Globus pallidus (tissue), 1 donor: Measurements from ENCODE around the gene ALKAL2.
A peak's percentile ranks its signal among the peaks of the same experiment; 100 is the strongest.

Experiments used
- DNase-seq: peaks from one replicate; pipeline ENCODE4 v3.0.0-alpha.2; 2015; ENCODE audit warnings: low spot score

ALKAL2 gene

DNA sequence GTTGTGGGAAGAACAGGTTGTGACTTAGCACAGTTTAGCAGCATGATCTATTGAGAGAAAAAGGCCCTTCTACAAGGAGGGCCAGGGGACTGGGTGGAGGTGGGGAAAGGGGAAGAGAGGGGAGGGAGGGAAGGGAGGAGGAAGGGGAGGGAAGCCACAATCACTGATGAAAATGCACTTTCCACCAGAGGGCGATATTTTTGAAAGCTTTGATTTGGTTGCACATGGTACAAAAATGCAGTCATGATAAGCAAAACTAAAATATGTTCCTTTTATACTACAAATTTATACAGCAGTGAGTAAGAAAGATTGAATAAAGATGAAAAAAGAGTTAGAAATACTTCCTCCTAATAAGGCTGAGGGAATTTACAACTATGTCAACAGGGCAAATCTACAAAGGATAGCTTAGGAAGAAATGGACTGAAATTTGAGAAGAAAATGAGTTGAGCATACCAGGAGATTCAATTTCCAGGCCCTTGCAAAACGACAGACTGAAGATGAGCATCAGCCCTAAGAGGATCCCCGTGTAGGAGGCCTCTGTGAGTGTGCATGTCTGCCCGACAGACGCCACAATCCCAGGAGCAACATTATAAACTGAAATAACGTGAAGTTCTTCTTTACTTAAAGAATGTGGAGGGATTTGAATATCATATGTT lies 41.3 kb downstream of the ALKAL2 start:
- peak; percentile 71 for DNase-seq

GRCh38 chr2:244547-244946 lies 43.3 kb downstream of the ALKAL2 start:
- DNase-seq = no peak

DNA sequence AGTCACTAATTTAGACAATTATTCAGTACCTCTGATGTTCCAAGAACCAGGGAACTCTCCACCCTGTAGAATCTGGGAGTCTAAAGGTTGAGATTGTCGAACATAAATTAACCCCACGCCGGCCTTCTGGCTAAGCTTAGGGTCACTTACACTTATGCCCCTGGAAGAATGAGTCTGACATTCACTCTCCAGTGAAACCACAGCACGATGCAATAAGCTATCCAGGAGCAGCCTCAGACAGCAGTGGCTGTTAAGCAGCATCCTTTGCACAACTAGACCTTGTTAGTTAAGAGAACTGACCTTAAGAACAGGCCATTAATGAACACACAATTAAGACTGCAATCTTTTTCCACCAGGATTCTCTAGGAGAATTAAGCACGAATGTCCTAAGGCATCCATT lies 49.0 kb downstream of the ALKAL2 start:
- peak; percentile 60 for DNase-seq

DNA sequence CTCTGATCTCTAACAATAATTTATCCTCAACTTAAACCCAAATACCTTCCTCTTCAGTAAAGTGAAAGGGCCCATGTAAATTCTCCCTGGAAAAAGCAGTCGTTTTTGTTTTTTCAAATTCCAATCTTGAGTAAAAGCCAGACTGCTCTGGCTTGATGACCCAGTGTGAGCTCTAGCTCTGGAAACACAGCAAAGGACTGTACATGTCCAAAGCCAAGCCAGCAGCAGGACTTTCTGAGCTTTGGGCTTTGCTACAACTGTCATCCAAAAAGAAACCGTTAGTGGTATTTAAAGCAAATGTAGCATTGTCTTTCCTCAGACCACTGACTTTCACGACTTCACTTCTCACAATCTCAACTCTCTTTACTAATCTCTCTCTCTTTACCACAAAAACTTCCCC lies 49.5 kb downstream of the ALKAL2 start:
- peak; percentile 75 for DNase-seq

GRCh38 chr2:237878-238277 lies 50.0 kb downstream of the ALKAL2 start:
- peak; percentile 80 for DNase-seq

DNA sequence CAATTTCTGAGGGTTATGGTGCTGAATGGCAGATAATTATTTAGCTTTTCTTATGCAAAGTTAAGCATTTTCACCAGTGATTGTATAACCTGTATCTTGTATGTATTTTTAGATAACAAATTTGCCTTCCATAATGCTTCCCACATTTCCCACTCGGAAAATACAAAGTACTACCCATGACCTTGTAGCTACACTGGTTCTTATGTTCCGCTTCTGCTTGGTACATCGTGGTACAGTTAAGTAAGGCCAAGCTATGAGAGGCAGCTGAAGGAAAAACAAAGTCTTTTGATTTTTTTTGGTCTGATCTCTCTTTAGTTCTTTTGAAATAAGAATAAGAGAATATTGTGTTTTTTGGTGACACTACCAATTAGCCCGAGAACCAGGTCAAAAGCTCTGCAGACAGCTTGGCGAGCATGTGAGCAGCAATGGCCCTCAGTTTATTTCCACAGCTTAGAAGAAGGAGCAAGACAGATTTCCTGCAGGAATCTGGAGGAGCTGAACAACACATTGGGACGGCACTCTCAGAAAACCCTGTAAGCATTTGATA lies 50.8 kb downstream of the ALKAL2 start:
- DNase-seq = peak; percentile 69

- no peak for DNase-seq
Measured at GRCh38 chr2:234421-234820, 53.5 kb downstream of the ALKAL2 start.

DNA sequence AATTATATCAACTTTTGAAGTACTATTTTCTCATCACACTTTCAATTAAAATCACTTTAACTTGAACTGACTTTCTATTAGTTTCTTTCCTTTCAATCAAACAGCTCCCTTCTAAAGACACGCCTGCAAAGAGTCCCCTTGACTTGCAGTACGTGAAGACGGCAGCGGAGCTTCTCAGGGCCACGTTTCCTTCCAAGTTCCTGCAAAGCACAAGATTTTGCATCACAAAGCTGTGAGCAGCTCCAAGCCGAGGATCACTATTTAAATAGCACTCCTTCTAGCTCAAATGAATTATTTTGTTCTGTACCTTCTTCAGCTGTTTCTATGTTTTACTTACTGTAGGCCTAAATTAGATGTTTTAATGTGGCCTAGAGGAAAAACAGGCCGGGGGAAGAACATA lies 54.9 kb downstream of the ALKAL2 start:
- no peak for DNase-seq

DNA sequence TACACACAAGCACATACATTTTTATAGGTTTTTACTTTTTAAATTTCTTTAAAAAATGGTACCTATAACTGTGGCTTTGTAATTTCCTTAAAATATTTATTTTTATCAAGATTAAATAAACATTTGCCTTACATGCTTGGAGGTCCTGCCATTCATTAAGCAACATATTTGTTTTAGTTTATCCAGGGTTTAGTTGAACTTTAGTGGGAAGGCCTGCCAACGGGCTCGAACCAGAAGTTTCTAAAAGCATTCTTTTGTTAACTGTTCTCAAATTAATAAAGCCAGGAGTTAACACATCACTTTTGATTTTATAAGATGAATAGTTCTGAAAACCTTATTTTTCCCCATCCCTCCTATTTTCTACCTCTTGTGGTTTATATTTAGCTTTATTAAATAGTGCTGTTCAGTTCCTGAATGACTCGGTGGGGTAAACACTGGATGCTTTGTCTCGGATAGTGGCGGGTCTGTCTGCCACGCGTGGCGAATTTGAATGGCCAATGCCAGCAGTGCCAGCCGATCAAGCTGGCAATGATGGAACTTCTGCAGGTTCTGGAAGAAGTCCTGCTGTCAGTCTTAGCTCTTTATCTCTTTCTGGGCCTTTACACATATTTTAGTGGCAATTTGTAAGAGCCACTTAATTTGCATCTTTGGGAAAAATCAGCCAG lies 56.2 kb downstream of the ALKAL2 start:
- peak; percentile 93 for DNase-seq
